Measurements from ENCODE around the gene IFT122.
"Not testable (repeated sequence)": the region's sequence is repeated elsewhere in the genome, so short reads cannot be mapped to it uniquely, and the experiment has no call there.

The IFT122 gene

GRCh38 chr3:129524081-129524480, 84.1 kb downstream of the IFT122 start:
- no peak for DNase-seq

GRCh38 chr3:129525341-129525968, 85.4 kb downstream of the IFT122 start:
- DNase-seq, result peak; percentile 37 to 38

GRCh38 chr3:129526121-129526900, 86.3 kb downstream of the IFT122 start:
- peak; percentile 34 to 81 for DNase-seq

- no peak for DNase-seq
Measured at GRCh38 chr3:129527262-129527661, 87.2 kb downstream of the IFT122 start.

GRCh38 chr3:129528589-129529100, 88.6 kb downstream of the IFT122 start, which contains the start of gene RHO:
TSS of gene RHO (plus strand) at chr3:129528639. CDS start at chr3:129528734, 95 bp downstream.
- DNase-seq, result no peak

GRCh38 chr3:129529436-129530210, 89.6 kb downstream of the IFT122 start:
- no peak for DNase-seq

GRCh38 chr3:129530251-129530791, 90.3 kb downstream of the IFT122 start:
- no peak for DNase-seq

GRCh38 chr3:129530821-129531220, 90.8 kb downstream of the IFT122 start:
- DNase-seq, result no peak

- no peak for DNase-seq
Measured at GRCh38 chr3:129531699-129532098, 91.7 kb downstream of the IFT122 start.

- no peak for DNase-seq
Measured at GRCh38 chr3:129532261-129532660, 92.2 kb downstream of the IFT122 start.

GRCh38 chr3:129533406-129533805, 93.4 kb downstream of the IFT122 start:
- no peak for DNase-seq

GRCh38 chr3:129534428-129535027, 94.5 kb downstream of the IFT122 start:
- DNase-seq, result no peak

- DNase-seq, result no peak
Measured at GRCh38 chr3:129535075-129535474, 95.1 kb downstream of the IFT122 start.

GRCh38 chr3:129536374-129536667, 96.3 kb downstream of the IFT122 start:
- no peak for DNase-seq

- no peak for DNase-seq
Measured at GRCh38 chr3:129536804-129537203, 96.8 kb downstream of the IFT122 start.

- DNase-seq, result no peak
Measured at GRCh38 chr3:129539206-129539605, 99.2 kb downstream of the IFT122 start.

GRCh38 chr3:129540776-129541516, 100.9 kb downstream of the IFT122 start:
- no peak for DNase-seq

GRCh38 chr3:129542747-129543146, 102.7 kb downstream of the IFT122 start:
- DNase-seq, result no peak

- DNase-seq, result no peak
Measured at GRCh38 chr3:129543156-129543790, 103.2 kb downstream of the IFT122 start, which contains the start of gene H1-8. TSS of gene H1-8 (plus strand) at chr3:129543175. CDS start at chr3:129543219, 44 bp downstream.

- no peak for DNase-seq
Measured at GRCh38 chr3:129543999-129544398, 104.0 kb downstream of the IFT122 start.

- DNase-seq, result not testable (repeated sequence)
Measured at GRCh38 chr3:129545951-129546350, 105.9 kb downstream of the IFT122 start.
